Measurements from ENCODE around the gene NFIB. TPM values are rescaled to one million over a fixed set of nuclear protein-coding genes. Genes with fewer than 3 reads are reported as not detected.

Gene NFIB
- total RNA-seq, 4 donors from 2014 or later: 61.0 to 68.3 (median 65.4) TPM

DNA sequence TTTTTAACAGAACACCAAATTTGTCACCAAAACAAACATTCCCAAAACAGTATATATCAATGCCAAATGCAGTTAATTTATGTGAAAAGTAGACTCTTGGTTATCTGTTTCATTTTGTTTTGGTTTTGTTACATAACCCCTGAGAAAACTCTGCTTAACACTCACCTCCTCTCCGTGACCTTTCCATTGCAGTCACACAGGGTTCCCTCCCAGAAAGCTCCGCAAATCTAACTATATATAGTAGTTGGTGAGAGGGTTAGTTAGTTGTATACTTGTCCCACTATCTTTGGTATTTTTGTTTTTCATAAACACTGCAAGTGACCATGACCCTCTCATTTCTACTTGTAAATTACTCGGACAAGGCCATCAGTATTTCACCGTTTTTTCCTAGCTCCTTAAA lies 25.5 kb downstream of the NFIB start:
- TF ChIP-seq, protein P1, sequence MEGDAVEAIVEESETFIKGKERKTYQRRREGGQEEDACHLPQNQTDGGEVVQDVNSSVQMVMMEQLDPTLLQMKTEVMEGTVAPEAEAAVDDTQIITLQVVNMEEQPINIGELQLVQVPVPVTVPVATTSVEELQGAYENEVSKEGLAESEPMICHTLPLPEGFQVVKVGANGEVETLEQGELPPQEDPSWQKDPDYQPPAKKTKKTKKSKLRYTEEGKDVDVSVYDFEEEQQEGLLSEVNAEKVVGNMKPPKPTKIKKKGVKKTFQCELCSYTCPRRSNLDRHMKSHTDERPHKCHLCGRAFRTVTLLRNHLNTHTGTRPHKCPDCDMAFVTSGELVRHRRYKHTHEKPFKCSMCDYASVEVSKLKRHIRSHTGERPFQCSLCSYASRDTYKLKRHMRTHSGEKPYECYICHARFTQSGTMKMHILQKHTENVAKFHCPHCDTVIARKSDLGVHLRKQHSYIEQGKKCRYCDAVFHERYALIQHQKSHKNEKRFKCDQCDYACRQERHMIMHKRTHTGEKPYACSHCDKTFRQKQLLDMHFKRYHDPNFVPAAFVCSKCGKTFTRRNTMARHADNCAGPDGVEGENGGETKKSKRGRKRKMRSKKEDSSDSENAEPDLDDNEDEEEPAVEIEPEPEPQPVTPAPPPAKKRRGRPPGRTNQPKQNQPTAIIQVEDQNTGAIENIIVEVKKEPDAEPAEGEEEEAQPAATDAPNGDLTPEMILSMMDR (IDR thresholded peaks at IDR 0.05): no peak
- TF ChIP-seq POLR2A (IDR thresholded peaks at IDR 0.05) (no peak), POLR2AphosphoS5 (IDR thresholded peaks at IDR 0.05) (no peak), EP300 (IDR thresholded peaks at IDR 0.05) (no peak)
- Histone ChIP-seq H3K4me3 (no peak overlapping the region), H3K36me3 (no peaks in the 10 kb centered on the region), H3K4me1 (peaks cover 0 to 55% (median 0%) of the 10 kb centered on the region in 3 donors), H3K27me3 (no peaks in the 10 kb centered on the region), H3K27ac (no peak overlapping the region), H3K9me3 (no peaks in the 10 kb centered on the region)
- ATAC-seq: no peak
- WGBS, 2 donors (ENCODE audit: low coverage in 1 of 2): 46 to 68% methylated on average over 4 of the region's 4 CpGs

DNA sequence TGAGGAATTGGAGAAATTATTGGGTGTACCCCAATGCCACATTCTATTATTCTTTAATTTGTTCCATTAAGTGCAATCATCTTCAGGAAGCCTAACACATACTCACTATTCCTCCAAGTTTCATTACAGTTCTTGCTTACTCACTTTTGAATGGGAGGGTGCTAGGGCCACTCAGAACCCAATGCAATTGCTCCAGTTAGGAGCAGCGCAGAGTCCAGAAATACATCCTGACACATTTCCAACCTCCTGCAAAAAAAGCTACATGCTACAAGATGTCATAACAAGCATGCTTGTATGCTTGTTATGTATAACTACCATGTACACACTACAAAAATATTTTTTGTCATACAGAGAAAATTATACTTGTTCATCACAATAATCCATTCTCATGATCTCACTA lies 27.8 kb downstream of the NFIB start:
- Histone ChIP-seq H3K27me3 (no peaks in the 10 kb centered on the region), H3K4me3 (no peak overlapping the region), H3K4me1 (peaks cover 0 to 60% (median 13%) of the 10 kb centered on the region in 3 donors), H3K27ac (no peak overlapping the region), H3K9me3 (no peaks in the 10 kb centered on the region), H3K36me3 (no peaks in the 10 kb centered on the region)
- no peak for TF ChIP-seq POLR2AphosphoS5 (IDR thresholded peaks at IDR 0.05)
- TF ChIP-seq POLR2A (IDR thresholded peaks at IDR 0.05): no peak
- no peak for TF ChIP-seq EP300 (IDR thresholded peaks at IDR 0.05)
- TF ChIP-seq, protein P1 (IDR thresholded peaks at IDR 0.05): no peak
- ATAC-seq: no peak
- 89 to 90% methylated on average over 1 of the region's 1 CpG for WGBS, 2 donors (ENCODE audit: low coverage in 1 of 2)

DNA sequence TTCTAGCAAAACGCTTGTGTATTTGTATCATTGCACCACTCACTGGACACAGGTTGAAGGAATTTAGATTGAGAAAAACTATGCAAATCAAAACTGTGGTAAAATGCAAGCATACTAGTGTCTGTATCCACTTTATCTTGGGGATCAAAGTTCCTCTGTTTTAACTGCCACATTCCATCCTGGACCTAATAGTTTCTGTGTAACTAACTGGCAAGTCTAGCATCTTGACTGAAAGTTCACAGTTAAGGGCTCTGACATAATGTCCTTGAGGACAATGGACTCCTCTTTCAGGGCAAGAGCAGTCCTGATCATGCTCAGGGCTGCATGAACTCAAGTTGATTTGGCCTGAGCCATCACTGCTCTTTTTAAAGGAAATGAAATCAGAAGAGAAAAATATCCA lies 30.7 kb downstream of the NFIB start:
- peaks cover 0 to 67% (median 17%) of the 10 kb centered on the region in 3 donors for H3K4me1 ChIP-seq
- H3K4me3 ChIP-seq: no peak overlapping the region
- no peaks in the 10 kb centered on the region for H3K9me3 ChIP-seq
- WGBS, 2 donors (ENCODE audit: low coverage in 1 of 2): 60 to 62% methylated on average over 1 of the region's 1 CpG
- no peaks in the 10 kb centered on the region for H3K36me3 ChIP-seq
- no peak overlapping the region for H3K27ac ChIP-seq
- H3K27me3 ChIP-seq: no peaks in the 10 kb centered on the region
- TF ChIP-seq, protein P1 (IDR thresholded peaks at IDR 0.05): no peak
- TF ChIP-seq POLR2AphosphoS5 (IDR thresholded peaks at IDR 0.05) (no peak), POLR2A (IDR thresholded peaks at IDR 0.05) (no peak), EP300 (IDR thresholded peaks at IDR 0.05) (no peak)
- no peak for ATAC-seq

DNA sequence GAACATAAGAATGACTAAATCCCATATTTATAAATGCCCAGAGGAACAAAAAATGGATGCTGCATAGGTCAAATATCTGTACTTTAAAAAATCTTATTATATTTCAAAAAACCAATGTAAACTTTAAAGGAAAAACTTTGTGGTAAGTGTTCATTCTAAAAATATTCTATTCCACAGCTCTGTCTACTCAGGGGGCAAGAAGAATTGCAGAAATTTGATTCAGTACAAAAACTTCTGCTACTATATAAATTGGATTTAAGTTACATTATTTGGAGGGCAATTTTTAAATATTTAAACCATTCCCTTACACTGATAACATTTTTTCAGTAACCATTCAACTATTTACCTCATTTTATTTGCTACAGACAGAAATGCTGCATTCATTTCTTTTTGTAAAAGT lies 32.1 kb downstream of the NFIB start:
- Histone ChIP-seq H3K9me3 (no peaks in the 10 kb centered on the region), H3K4me1 (peaks cover 5 to 73% (median 28%) of the 10 kb centered on the region in 3 donors), H3K36me3 (no peaks in the 10 kb centered on the region), H3K4me3 (no peak overlapping the region), H3K27ac (no peak overlapping the region), H3K27me3 (no peaks in the 10 kb centered on the region)
- TF ChIP-seq EP300 (IDR thresholded peaks at IDR 0.05) (no peak), POLR2AphosphoS5 (IDR thresholded peaks at IDR 0.05) (no peak), POLR2A (IDR thresholded peaks at IDR 0.05) (no peak)
- TF ChIP-seq, protein P1 (IDR thresholded peaks at IDR 0.05): no peak
- no peak for ATAC-seq

DNA sequence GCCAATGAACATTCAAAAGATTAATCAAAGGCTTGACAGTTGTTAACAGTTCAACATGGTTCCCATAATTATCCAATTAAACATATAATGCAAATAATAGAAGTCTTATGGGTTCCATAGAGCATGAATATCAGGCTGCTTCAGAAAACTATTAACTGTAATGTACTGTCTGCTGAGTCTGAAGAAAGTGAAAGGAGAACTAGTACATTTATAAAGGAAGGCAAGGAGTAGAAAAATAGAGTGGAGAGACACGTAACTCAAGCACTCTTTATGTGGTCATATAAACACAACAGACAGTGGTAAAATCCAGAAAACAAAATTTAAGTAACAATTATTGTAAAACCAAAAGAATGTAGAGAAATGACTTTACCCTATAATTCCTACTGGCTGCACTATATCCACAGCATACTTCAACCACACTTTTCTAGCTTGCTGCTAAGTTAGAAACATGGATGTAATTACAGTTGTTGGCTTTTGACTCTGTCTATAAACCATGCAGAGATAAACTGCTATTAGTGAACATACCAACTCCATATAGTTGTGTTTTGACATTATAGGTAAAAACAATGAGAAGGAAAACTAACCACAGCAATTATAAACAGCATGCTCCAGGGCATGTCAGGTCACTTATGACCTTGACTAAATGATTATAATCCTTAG lies 32.7 kb downstream of the NFIB start:
- Histone ChIP-seq H3K27ac (no peak overlapping the region), H3K36me3 (no peaks in the 10 kb centered on the region), H3K4me3 (no peak overlapping the region), H3K27me3 (no peaks in the 10 kb centered on the region), H3K4me1 (peaks cover 5 to 79% (median 28%) of the 10 kb centered on the region in 3 donors), H3K9me3 (no peaks in the 10 kb centered on the region)
- 0 to 25% methylated on average over 1 of the region's 1 CpG for WGBS, 2 donors (ENCODE audit: low coverage in 1 of 2)
- ATAC-seq: no peak
- TF ChIP-seq EP300 (IDR thresholded peaks at IDR 0.05): no peak
- TF ChIP-seq POLR2AphosphoS5 (IDR thresholded peaks at IDR 0.05): no peak
- TF ChIP-seq POLR2A (IDR thresholded peaks at IDR 0.05): no peak
- TF ChIP-seq, protein P1 (IDR thresholded peaks at IDR 0.05): no peak

All from gastroesophageal sphincter (tissue), 4 donors.